Endothelial cell of umbilical vein (primary cell): ENCODE data around the gene SPRED2. TPM values are rescaled to one million over a fixed set of nuclear protein-coding genes. Genes with fewer than 3 reads are reported as not detected.

Experiments used
- BruUV-seq: library from RNA; stranded (reverse); fragments of 400-500 nt; replicated peaks from 2 replicates; lab custom pipeline; 2021; lab: Mats Ljungman, UMichigan
- CTCF ChIA-PET: fragments of 300-600, 350-600 bp; sonication (Branson Sonifier 250); formaldehyde crosslinking; loops from one replicate; lab custom pipeline; 2021; ENCODE audit warnings: antibody characterized with exemption, inconsistent platforms; lab: Charles Lee
- POLR2A ChIA-PET: fragments of 300-600, 350-600 bp; sonication (Branson Sonifier 250); formaldehyde crosslinking; loops from one replicate; lab custom pipeline; 2021; ENCODE audit warnings: antibody characterized with exemption, inconsistent platforms; lab: Charles Lee
- DNase-seq: peaks from one replicate; pipeline ENCODE4 v3.0.0-alpha.2; 2011; ENCODE audit warnings: low read depth, low spot score
- FAIRE-seq: peaks from 2 replicates; lab custom pipeline; 2011; peaks lifted over from hg19 to GRCh38; lab: Jason Lieb, UNC
- H2AFZ ChIP-seq: 2 replicates; pipeline ENCODE4 v1.6.0; 2012; ENCODE audit warnings: low read depth, low read length, control low read depth, inconsistent platforms
- H3K27ac ChIP-seq: 2 replicates; pipeline ENCODE4 v1.5.1; 2011; ENCODE audit warnings: low read depth, mild to moderate bottlenecking, control low read depth, low read length, moderate library complexity; ENCODE audit not compliant: insufficient read depth
- H3K27me3 ChIP-seq, 2 experiments: 2 replicates each; pipeline versions ENCODE4 v1.6.0 to v1.6.1; 2011; ENCODE audit warnings: low read length in 2 of 2, mixed read lengths in 1 of 2; ENCODE audit not compliant: control insufficient read depth in 2 of 2, insufficient read depth in 2 of 2
- H3K36me3 ChIP-seq, 2 experiments: 2 replicates in 1 of 2; 3 replicates in 1 of 2; pipeline ENCODE4 v1.5.1; 2011; ENCODE audit warnings: low read length in 2 of 2, mild to moderate bottlenecking in 1 of 2, moderate library complexity in 1 of 2; ENCODE audit not compliant: control insufficient read depth in 2 of 2, insufficient read depth in 2 of 2; ENCODE audit errors: extremely low read depth in 1 of 2
- H3K4me1 ChIP-seq: 3 replicates; pipeline ENCODE4 v1.5.1; 2011; ENCODE audit warnings: mild to moderate bottlenecking, low read length; ENCODE audit not compliant: control insufficient read depth, insufficient read depth; ENCODE audit errors: extremely low read depth
- H3K4me2 ChIP-seq: 2 replicates; pipeline ENCODE4 v1.6.1; 2011; ENCODE audit warnings: low read length, control low read depth, mixed read lengths; ENCODE audit not compliant: insufficient read depth
- H3K4me3 ChIP-seq, 3 experiments: fragments of 200-600 bp in 1 of 3; sonication (generic), shearing (Covaris generic) in 1 of 3; replicated peaks in 1 of 3; 2 replicates each; pipeline ENCODE4 v1.5.1; 2011 to 2016; ENCODE audit warnings: control low read depth in 3 of 3, low read length in 3 of 3, mild to moderate bottlenecking in 2 of 3, inconsistent platforms in 1 of 3, low read depth in 1 of 3, moderate library complexity in 1 of 3; ENCODE audit not compliant: insufficient read depth in 1 of 3
- H3K79me2 ChIP-seq: 2 replicates; pipeline ENCODE4 v1.6.0; 2012; ENCODE audit warnings: low read length, inconsistent platforms; ENCODE audit not compliant: control insufficient read depth, insufficient read depth
- H3K9ac ChIP-seq: replicated peaks from 2 replicates; pipeline ENCODE3; 2011; ENCODE audit warnings: low read length, control low read depth; ENCODE audit not compliant: insufficient read depth; ENCODE audit errors: extremely low read depth
- H3K9me1 ChIP-seq: replicated peaks from 3 replicates; pipeline ENCODE4 v1.6.0; 2011; ENCODE audit warnings: mild to moderate bottlenecking, low read length; ENCODE audit not compliant: control insufficient read depth, insufficient read depth; ENCODE audit errors: extremely low read depth
- H3K9me3 ChIP-seq: replicated peaks from 2 replicates; pipeline ENCODE4 v1.5.1; 2012; ENCODE audit warnings: low read length, inconsistent platforms; ENCODE audit not compliant: control insufficient read depth, insufficient read depth
- H4K20me1 ChIP-seq: replicated peaks from 2 replicates; pipeline ENCODE3; 2011; ENCODE audit warnings: mild to moderate bottlenecking, low read length; ENCODE audit not compliant: control insufficient read depth, insufficient read depth; ENCODE audit errors: extremely low read depth
- EZH2 ChIP-seq: IDR thresholded peaks from 2 replicates; pipeline ENCODE4 v1.6.1; 2012; ENCODE audit warnings: borderline replicate concordance, low read depth, mild to moderate bottlenecking, moderate library complexity, low read length, inconsistent platforms; ENCODE audit not compliant: severe bottlenecking
- FOS ChIP-seq: IDR thresholded peaks from 2 replicates; pipeline ENCODE4 v1.6.1; 2011; ENCODE audit warnings: mild to moderate bottlenecking, low read length, moderate library complexity, borderline replicate concordance; ENCODE audit not compliant: insufficient read depth
- GATA2 ChIP-seq: IDR thresholded peaks from 2 replicates; pipeline ENCODE4 v1.7.0; 2011; ENCODE audit warnings: low read depth, mild to moderate bottlenecking, moderate library complexity, mixed read lengths, low read length; ENCODE audit not compliant: insufficient read length, insufficient read depth
- JUN ChIP-seq: IDR thresholded peaks from 2 replicates; pipeline ENCODE4 v1.6.1; 2011; ENCODE audit warnings: borderline replicate concordance, low read depth; ENCODE audit not compliant: insufficient read length, insufficient read depth
- MYC ChIP-seq: IDR thresholded peaks from one replicate; pipeline ENCODE4 v1.6.1; 2011; ENCODE audit warnings: mild to moderate bottlenecking, low read depth, low read length
- POLR2A ChIP-seq: IDR thresholded peaks from 2 replicates; pipeline ENCODE4 v1.6.1; 2012; ENCODE audit warnings: low read depth, mild to moderate bottlenecking, control low read depth, low read length
- POLR2AphosphoS5 ChIP-seq: IDR thresholded peaks from 2 replicates; pipeline ENCODE4 v1.6.1; 2012; ENCODE audit warnings: low read depth, mild to moderate bottlenecking, control low read depth, low read length, moderate library complexity; ENCODE audit not compliant: insufficient read depth
- dilution Hi-C: fragments of 300-500 bp; cut with MboI; formaldehyde crosslinking; loops from one replicate; pipeline ENCODE4 v1.15.0; 2019; ENCODE audit warnings: low sequenced_read_pairs; ENCODE audit not compliant: extremely low pct_ligation_motif_present
- intact Hi-C: fragments of 100-400 bp; cut with micrococcal nuclease; formaldehyde crosslinking; loops from one replicate; pipeline ENCODE4 v1.10.0; 2022
- polyA plus RNA-seq, 4 experiments: library from polyadenylated mRNA; depleted of rRNA in 3 of 4; stranded (reverse) in 3 of 4; unstranded in 1 of 4; fragments of >200 nt; gene quantifications; 2 replicates each; pipeline versions ENCODE4 v1.2.1 to v1.2.3, GENCODE V29; 2011 to 2012; ENCODE audit warnings: missing spikeins in 1 of 4
- total RNA-seq: library from RNA; stranded (reverse); gene quantifications from 2 replicates; pipeline ENCODE4 v1.2.3, GENCODE V29; 2021
- TF ChIP-seq, protein P1 (sequence below): IDR thresholded peaks from 2 replicates; pipeline ENCODE4 v1.6.1; 2011; ENCODE audit not compliant: insufficient read depth, insufficient read length
- TF ChIP-seq, protein P2 (sequence below), 2 donors: IDR thresholded peaks; 1 replicate in 1 of 2; 2 replicates in 1 of 2; pipeline ENCODE4 v1.5.1; 2011; ENCODE audit warnings: low read length in 2 of 2, mild to moderate bottlenecking in 2 of 2, moderate library complexity in 2 of 2, control low read depth in 1 of 2, inconsistent platforms in 1 of 2, low read depth in 1 of 2; ENCODE audit not compliant: insufficient read depth in 1 of 2; ENCODE audit errors: extremely low read depth in 1 of 2

SPRED2 gene
- total and polyA plus RNA-seq, 2 donors (not counting 3 experiments of a cell fraction or from before 2014, with no cell fraction given), result 3.6 to 9.6 TPM

DNA sequence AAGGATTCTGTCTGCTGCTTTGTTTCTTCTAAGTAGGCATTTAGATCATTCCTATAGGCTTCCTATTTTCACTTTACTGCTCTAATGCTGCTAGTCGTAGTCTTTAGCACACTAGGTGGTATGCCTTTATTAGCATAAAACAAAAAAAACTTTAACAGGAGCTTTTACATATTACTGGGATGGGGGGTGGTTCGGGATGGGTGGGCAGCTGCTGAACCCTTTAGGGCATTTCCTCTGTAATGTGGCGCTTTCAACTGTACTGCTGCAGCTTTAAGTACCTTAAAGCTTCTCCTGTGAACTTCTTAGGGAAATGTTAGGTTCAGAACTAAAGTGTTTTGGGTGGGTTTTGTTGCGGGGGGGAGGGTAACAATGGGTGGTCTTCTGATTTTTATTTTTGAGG, 163.4 kb downstream of the SPRED2 start:
- Histone ChIP-seq H3K79me2 (peaks cover 8% of the 10 kb centered on the region), H2AFZ (no peak overlapping the region), H3K27me3 (no peaks in the 10 kb centered on the region), H3K4me2 (no peak overlapping the region), H3K9me3 (no peaks in the 10 kb centered on the region), H3K4me1 (peaks cover 2% of the 10 kb centered on the region), H4K20me1 (peaks cover 15% of the 10 kb centered on the region), H3K4me3 (no peak overlapping the region), H3K9ac (no peak overlapping the region), H3K27ac (no peak overlapping the region), H3K9me1 (no peaks in the 10 kb centered on the region), H3K36me3 (peaks cover 19 to 24% of the 10 kb centered on the region in 2 experiments)
- no TSS peak for BruUV-seq
- no peak for DNase-seq
- intact Hi-C loops, result no loop called here
- dilution Hi-C loops, result no loop called here
- POLR2A ChIA-PET, result no interaction called here
- TF ChIP-seq JUN, result no peak
- TF ChIP-seq EZH2, result no peak
- TF ChIP-seq MYC, result no peak
- TF ChIP-seq, protein P1, sequence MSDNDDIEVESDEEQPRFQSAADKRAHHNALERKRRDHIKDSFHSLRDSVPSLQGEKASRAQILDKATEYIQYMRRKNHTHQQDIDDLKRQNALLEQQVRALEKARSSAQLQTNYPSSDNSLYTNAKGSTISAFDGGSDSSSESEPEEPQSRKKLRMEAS, result no peak
- no peak for TF ChIP-seq POLR2A
- no peak for TF ChIP-seq FOS
- TF ChIP-seq, protein P2, sequence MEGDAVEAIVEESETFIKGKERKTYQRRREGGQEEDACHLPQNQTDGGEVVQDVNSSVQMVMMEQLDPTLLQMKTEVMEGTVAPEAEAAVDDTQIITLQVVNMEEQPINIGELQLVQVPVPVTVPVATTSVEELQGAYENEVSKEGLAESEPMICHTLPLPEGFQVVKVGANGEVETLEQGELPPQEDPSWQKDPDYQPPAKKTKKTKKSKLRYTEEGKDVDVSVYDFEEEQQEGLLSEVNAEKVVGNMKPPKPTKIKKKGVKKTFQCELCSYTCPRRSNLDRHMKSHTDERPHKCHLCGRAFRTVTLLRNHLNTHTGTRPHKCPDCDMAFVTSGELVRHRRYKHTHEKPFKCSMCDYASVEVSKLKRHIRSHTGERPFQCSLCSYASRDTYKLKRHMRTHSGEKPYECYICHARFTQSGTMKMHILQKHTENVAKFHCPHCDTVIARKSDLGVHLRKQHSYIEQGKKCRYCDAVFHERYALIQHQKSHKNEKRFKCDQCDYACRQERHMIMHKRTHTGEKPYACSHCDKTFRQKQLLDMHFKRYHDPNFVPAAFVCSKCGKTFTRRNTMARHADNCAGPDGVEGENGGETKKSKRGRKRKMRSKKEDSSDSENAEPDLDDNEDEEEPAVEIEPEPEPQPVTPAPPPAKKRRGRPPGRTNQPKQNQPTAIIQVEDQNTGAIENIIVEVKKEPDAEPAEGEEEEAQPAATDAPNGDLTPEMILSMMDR (IDR thresholded peaks at IDR 0.05; ENCODE audit: extremely low read depth in 1 of 2, insufficient read depth in 1 of 2, low read depth in 1 of 2, low read length in 2 of 2), result no peak
- no peak for TF ChIP-seq POLR2AphosphoS5
- no peak for TF ChIP-seq GATA2
- FAIRE-seq, result no peak
- CTCF ChIA-PET, result no interaction called here
